GM12874 (cell line): ENCODE data around the gene GPHN.

ENCODE experiments used
- CTCF ChIP-seq: IDR thresholded peaks from 2 replicates; pipeline ENCODE4 v1.5.1; 2011; ENCODE audit warnings: low read depth, mild to moderate bottlenecking, control low read depth, low read length, moderate library complexity; ENCODE audit not compliant: insufficient read depth

GPHN gene

GRCh38 chr14:66975251-66975650 lies 467.3 kb downstream of the GPHN start:
- TF ChIP-seq CTCF, result no peak

GRCh38 chr14:66979101-66979974 lies 471.4 kb downstream of the GPHN start:
- TF ChIP-seq CTCF, result no peak

GRCh38 chr14:66982247-66982646 lies 474.3 kb downstream of the GPHN start:
- TF ChIP-seq CTCF, result no peak

GRCh38 chr14:66992776-66993175 lies 484.8 kb downstream of the GPHN start:
- no peak for TF ChIP-seq CTCF

GRCh38 chr14:66993512-66993911 lies 485.6 kb downstream of the GPHN start:
- TF ChIP-seq CTCF, result no peak

- no peak for TF ChIP-seq CTCF
Measured at GRCh38 chr14:66998013-66998412, 490.1 kb downstream of the GPHN start.

- TF ChIP-seq CTCF, result no peak
Measured at GRCh38 chr14:66999978-67000377, 492.0 kb downstream of the GPHN start.
